Testis (tissue), 3 donors: ENCODE data around the gene ADPGK. TPM values are rescaled to one million over a fixed set of nuclear protein-coding genes. Genes with fewer than 3 reads are reported as not detected.

Source experiments
- DNase-seq: peaks from one replicate; pipeline ENCODE4 v3.0.0-alpha.2; 2019
- H3K27ac ChIP-seq, 2 donors: fragments of 200-600 bp; sonication (generic); one replicate each; pipeline ENCODE4 v1.5.1; 2019
- H3K27me3 ChIP-seq: fragments of 200-600 bp; sonication (generic); one replicate; pipeline ENCODE4 v1.5.1; 2019
- H3K36me3 ChIP-seq: fragments of 200-600 bp; sonication (generic); one replicate; pipeline ENCODE4 v1.5.1; 2017; ENCODE audit warnings: low read depth; ENCODE audit errors: missing control alignments
- H3K4me1 ChIP-seq: fragments of 200-600 bp; sonication (generic); one replicate; pipeline ENCODE4 v1.5.1; 2019
- H3K4me3 ChIP-seq, 2 donors: fragments of 200-600 bp; sonication (generic); one replicate each; pipeline ENCODE4 v1.5.1; 2017 to 2019
- H3K9me3 ChIP-seq: fragments of 200-600 bp; sonication (generic); one replicate; pipeline ENCODE4 v1.5.1; 2017
- CTCF ChIP-seq, 3 experiments: fragments of 450-650 bp in 2 of 3; fragments of 200-600 bp in 1 of 3; sonication (generic) in 1 of 3; IDR thresholded peaks; one replicate each; pipeline ENCODE4 v1.5.1; 2016 to 2019; ENCODE audit warnings: antibody characterized with exemption in 3 of 3, mild to moderate bottlenecking in 2 of 3, moderate library complexity in 1 of 3
- POLR2A ChIP-seq: fragments of 450-650 bp; IDR thresholded peaks from one replicate; pipeline ENCODE4 v1.6.1; 2017; ENCODE audit warnings: antibody characterized with exemption, mild to moderate bottlenecking, moderate library complexity
- WGBS, 2 donors: methylation state at CpG; one replicate each; pipeline ENCODE4 v1.1.5; 2018; 5-methylcytosine and 5-hydroxymethylcytosine counted together
- intact Hi-C: fragments of 100-400 bp; cut with DNase I; formaldehyde crosslinking; loops from one replicate; pipeline ENCODE4 v1.15.1; 2023; ENCODE audit warnings: low total_unique reads
- polyA plus RNA-seq: library from polyadenylated mRNA; stranded (reverse); fragments of 350-450 nt; fragmentation: Illumina TruSeq; extraction: RNeasy Lipid Tissue Mini Kit (QIAGEN cat#74804); gene quantifications from one replicate; pipeline ENCODE4 v1.2.3, GENCODE V29; 2014; ENCODE audit warnings: low read depth, low replicate concordance; ENCODE audit not compliant: insufficient read depth
- total RNA-seq, 2 donors: library from RNA; depleted of rRNA; stranded (reverse); fragments of >200 nt; gene quantifications; one replicate each; pipeline ENCODE4 v1.2.3, GENCODE V29; 2016

ADPGK gene
- total and polyA plus RNA-seq, 3 donors from 2014 or later: 39.1 to 59.9 (median 55.6) TPM

DNA sequence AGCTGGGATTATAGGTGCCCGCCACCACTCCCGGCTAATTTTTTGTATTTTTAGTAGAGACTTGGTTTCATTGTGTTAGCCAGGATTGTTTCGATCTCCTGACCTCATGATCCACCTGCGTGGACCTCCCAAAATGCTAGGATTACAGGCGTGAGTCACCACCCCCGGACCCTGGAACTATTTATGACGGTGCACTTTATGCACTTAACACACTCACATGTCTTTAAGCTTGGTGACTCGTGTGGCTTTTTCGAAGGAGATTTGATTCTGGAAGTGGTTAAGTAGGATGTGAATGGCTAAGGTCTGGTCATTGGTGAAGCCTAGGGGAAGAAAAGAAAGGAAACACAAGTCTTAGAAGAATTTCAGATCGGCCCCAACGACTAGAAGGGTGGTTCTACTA, 77.3 kb downstream of the ADPGK start:
- TF ChIP-seq CTCF (IDR thresholded peaks at IDR 0.05) (no peak), POLR2A (no peak)
- Histone ChIP-seq H3K27ac (no peak overlapping the region), H3K9me3 (no peaks in the 10 kb centered on the region), H3K4me3 (no peak overlapping the region), H3K36me3 (no peaks in the 10 kb centered on the region), H3K4me1 (no peaks in the 10 kb centered on the region), H3K27me3 (no peaks in the 10 kb centered on the region)
- intact Hi-C loops: no loop called here
- DNase-seq: no peak
- 94 to 97% methylated on average over 11 of the region's 11 CpGs for WGBS, 2 donors

Other genes starting within 250 kb of the ADPGK start
- 10 to 100 TPM in 1 of 2 donors, 1 to 10 TPM in 1; 7.4 to 18.0 TPM for gene GOLGA6B, start 129.1 kb downstream of the ADPGK start, total RNA-seq
- 8.6 TPM for gene GOLGA6B, start 129.1 kb downstream of the ADPGK start, polyA plus RNA-seq
- 1 to 10 TPM; 2.2 to 2.4 TPM for gene HIGD2B, start 97.6 kb downstream of the ADPGK start, total RNA-seq
- 10.2 TPM for gene HIGD2B, start 97.6 kb downstream of the ADPGK start, polyA plus RNA-seq
- gene BBS4, start 97.6 kb downstream of the ADPGK start, total RNA-seq: 10 to 100 TPM; 50.7 to 83.9 TPM
- 48.7 TPM for gene BBS4, start 97.6 kb downstream of the ADPGK start, polyA plus RNA-seq